SH-SY5Y (cell line): Measurements from ENCODE around the gene CCDC149.

Source experiments
- GATA2 ChIP-seq: IDR thresholded peaks from 2 replicates; pipeline ENCODE4 v1.6.1; 2011; ENCODE audit warnings: mild to moderate bottlenecking, low read depth, low read length
- GATA3 ChIP-seq: IDR thresholded peaks from 2 replicates; pipeline ENCODE4 v1.6.1; 2011; ENCODE audit warnings: low read depth, mild to moderate bottlenecking, low read length, moderate library complexity

CCDC149 gene

GRCh38 chr4:24877868-24878635 lies 34.8 kb downstream of the CCDC149 start:
- TF ChIP-seq GATA2 (no peak), GATA3 (no peak)

- TF ChIP-seq GATA2 = no peak
- TF ChIP-seq GATA3 = no peak
Measured at GRCh38 chr4:24876431-24876830, 36.4 kb downstream of the CCDC149 start.

- TF ChIP-seq GATA3 = no peak
- no peak for TF ChIP-seq GATA2
Measured at GRCh38 chr4:24872720-24873119, 40.1 kb downstream of the CCDC149 start.

GRCh38 chr4:24871210-24871609 lies 41.6 kb downstream of the CCDC149 start:
- TF ChIP-seq GATA3 (no peak), GATA2 (no peak)

- TF ChIP-seq GATA3 = no peak
- no peak for TF ChIP-seq GATA2
Measured at GRCh38 chr4:24867766-24868296, 45.0 kb downstream of the CCDC149 start.

GRCh38 chr4:24867251-24867650 lies 45.6 kb downstream of the CCDC149 start:
- TF ChIP-seq GATA3 = no peak
- no peak for TF ChIP-seq GATA2

- TF ChIP-seq GATA3 (no peak), GATA2 (no peak)
Measured at GRCh38 chr4:24865401-24865800, 47.4 kb downstream of the CCDC149 start.

GRCh38 chr4:24863799-24864198 lies 49.0 kb downstream of the CCDC149 start:
- TF ChIP-seq GATA3 (no peak), GATA2 (no peak)

- TF ChIP-seq GATA3 (no peak), GATA2 (no peak)
Measured at GRCh38 chr4:24862073-24862751, 50.6 kb downstream of the CCDC149 start.

- TF ChIP-seq GATA2 (no peak), GATA3 (no peak)
Measured at GRCh38 chr4:24858550-24858949, 54.3 kb downstream of the CCDC149 start.

- TF ChIP-seq GATA2 (no peak), GATA3 (no peak)
Measured at GRCh38 chr4:24858026-24858425, 54.8 kb downstream of the CCDC149 start.

GRCh38 chr4:24856586-24856985 lies 56.3 kb downstream of the CCDC149 start:
- TF ChIP-seq GATA2 (no peak), GATA3 (no peak)

- no peak for TF ChIP-seq GATA2
- TF ChIP-seq GATA3 = no peak
Measured at GRCh38 chr4:24855741-24856140, 57.1 kb downstream of the CCDC149 start.

GRCh38 chr4:24853142-24853541 lies 59.7 kb downstream of the CCDC149 start:
- TF ChIP-seq GATA2 (no peak), GATA3 (no peak)

GRCh38 chr4:24850674-24851073 lies 62.2 kb downstream of the CCDC149 start:
- TF ChIP-seq GATA3 (no peak), GATA2 (no peak)

GRCh38 chr4:24849756-24850155 lies 63.1 kb downstream of the CCDC149 start:
- TF ChIP-seq GATA3 = no peak
- no peak for TF ChIP-seq GATA2
